Measurements from ENCODE around the gene CMSS1.

GRCh38 chr3:100169201-100169920, 351.7 kb downstream of the CMSS1 start:
- no peak for TF ChIP-seq CTCF (IDR thresholded peaks at IDR 0.05)
- TF ChIP-seq POLR2A (IDR thresholded peaks at IDR 0.05): no peak

Data from uterus (tissue), 2 donors.